ENCODE measurements around the gene TNPO1.
A peak's percentile ranks its signal among the peaks of the same experiment; 100 is the strongest.

TNPO1 gene

DNA sequence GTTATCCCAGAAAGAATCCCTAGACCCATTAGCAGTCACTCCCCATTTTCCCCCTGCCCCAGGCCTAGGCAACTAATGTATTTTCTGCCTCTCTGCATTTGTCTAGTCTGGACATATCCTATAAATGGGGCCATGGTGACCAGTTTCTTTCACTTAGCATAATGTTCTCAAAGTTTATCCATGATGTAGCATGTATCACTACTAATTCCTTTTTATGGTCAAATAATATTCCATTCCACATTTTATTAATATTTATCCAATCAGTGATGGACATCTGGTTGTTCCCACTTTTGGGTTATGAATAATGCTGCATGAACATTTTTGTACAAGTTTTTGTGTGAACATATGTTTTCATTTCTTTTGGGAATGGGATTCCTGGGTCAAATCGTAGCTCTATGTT is 140.9 kb downstream of the TNPO1 start:
- no peak overlapping the region for H3K27ac ChIP-seq (ENCODE audit: extremely low read depth, low read depth, low read length)

DNA sequence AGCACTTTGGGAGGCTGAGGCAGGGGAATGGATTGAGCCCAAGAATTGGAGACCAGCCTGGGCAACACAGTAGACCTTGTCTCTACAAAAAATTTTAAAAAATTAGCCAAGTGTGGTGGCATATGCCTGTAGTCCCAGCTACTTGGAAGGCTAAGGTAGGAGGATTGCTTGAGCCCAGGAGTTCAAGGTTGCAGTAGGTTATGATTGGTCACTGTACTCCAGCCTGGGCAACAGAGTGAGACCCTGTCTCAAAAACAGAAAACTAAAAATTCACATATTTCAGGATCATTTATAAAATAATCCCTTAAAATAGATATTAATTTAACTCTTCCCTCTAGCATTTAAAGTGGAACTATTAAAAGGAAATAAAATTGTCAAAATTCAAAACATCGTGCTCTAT is 142.8 kb downstream of the TNPO1 start:
- Histone ChIP-seq H3K4me1 (ENCODE audit: control insufficient read depth, insufficient read depth, low read length) (no peaks in the 10 kb centered on the region), H3K27ac (ENCODE audit: extremely low read depth, low read depth, low read length) (no peak overlapping the region), H3K4me3 (ENCODE audit: low read depth, low read length) (no peak overlapping the region), H3K36me3 (ENCODE audit: control insufficient read depth in 2 of 2, insufficient read depth in 1 of 2, low read length in 2 of 2) (peaks cover 0 to 3% of the 10 kb centered on the region in 2 experiments; a peak in 1 of 3 replicates), H3K9me3 (ENCODE audit: control insufficient read depth, insufficient read depth, low read depth, low read length) (no peaks in the 10 kb centered on the region)
- CTCF ChIA-PET, result no interaction called here
- TF ChIP-seq ZNF121 (tag by site-specific recombination; IDR thresholded peaks at IDR 0.05) (0 out of 2 replicates have a peak, but pooled peaks have one; percentile 45), ZBTB8A (tag by site-specific recombination; IDR thresholded peaks at IDR 0.05) (no peak)
- POLR2A ChIA-PET, result no interaction called here

More for the DNA sequence above, 140.9 kb downstream of the TNPO1 start:
- peak overlapping the region; percentile 83 for H3K4me3 ChIP-seq (ENCODE audit: low read depth, low read length)
- POLR2A ChIA-PET, result interaction anchor here (0.6 kb wide), 1 partner anchor 43 kb away, joined by 3 read pairs; no protein-coding TSS in a partner anchor
- CTCF ChIA-PET, result interaction anchor here (0.5 to 1.1 kb wide), 7 partner anchors 76 to 1338 kb away, joined by 3 to 5 read pairs (median 3); no protein-coding TSS in a partner anchor
- TF ChIP-seq ZNF776 (tag by site-specific recombination; IDR thresholded peaks at IDR 0.05; ENCODE audit: borderline replicate concordance), result no peak
- TF ChIP-seq MZF1 (tag by site-specific recombination; IDR thresholded peaks at IDR 0.05; ENCODE audit: borderline replicate concordance), result peak; percentile 78; the same call in 1 of the 2 replicates
- peak; percentile 94 for TF ChIP-seq ZNF146 (tag by site-specific recombination; IDR thresholded peaks at IDR 0.05)
- no peaks in the 10 kb centered on the region; the same call in 1 of the 2 replicates for H3K4me1 ChIP-seq (ENCODE audit: control insufficient read depth, insufficient read depth, low read length)
- no peaks in the 10 kb centered on the region for H3K9me3 ChIP-seq (ENCODE audit: control insufficient read depth, insufficient read depth, low read depth, low read length)
- peaks cover 0 to 3% of the 10 kb centered on the region in 2 experiments; a peak in 1 of 3 replicates for H3K36me3 ChIP-seq (ENCODE audit: control insufficient read depth in 2 of 2, insufficient read depth in 1 of 2, low read length in 2 of 2)
